Keratinocyte (primary cell): Measurements from ENCODE around the gene TM9SF3. TPM values are rescaled to one million over a fixed set of nuclear protein-coding genes. Genes with fewer than 3 reads are reported as not detected.
A peak's percentile ranks its signal among the peaks of the same experiment; 100 is the strongest.

ENCODE experiments used
- DNase-seq: peaks from one replicate; pipeline ENCODE4 v3.0.0-alpha.2; 2011; ENCODE audit warnings: low read depth, missing footprints, low spot score
- FAIRE-seq: peaks from 2 replicates; lab custom pipeline; 2011; peaks lifted over from hg19 to GRCh38; lab: Jason Lieb, UNC
- H2AFZ ChIP-seq: 2 replicates; pipeline ENCODE4 v1.6.0; 2012; ENCODE audit warnings: low read length, control low read depth, inconsistent platforms; ENCODE audit not compliant: control insufficient read depth
- H3K27ac ChIP-seq: 2 replicates; pipeline ENCODE4 v1.5.1; 2011; ENCODE audit warnings: low read length; ENCODE audit not compliant: control insufficient read depth, insufficient read depth
- H3K27me3 ChIP-seq: 3 replicates; pipeline ENCODE4 v1.6.0; 2011; ENCODE audit warnings: low read length; ENCODE audit not compliant: control insufficient read depth, insufficient read depth; ENCODE audit errors: extremely low read depth
- H3K36me3 ChIP-seq, 2 experiments: 2 replicates in 1 of 2; 3 replicates in 1 of 2; pipeline ENCODE4 v1.5.1; 2011; ENCODE audit warnings: low read length in 2 of 2, mild to moderate bottlenecking in 1 of 2; ENCODE audit not compliant: control insufficient read depth in 2 of 2, insufficient read depth in 2 of 2; ENCODE audit errors: extremely low read depth in 1 of 2
- H3K4me1 ChIP-seq: 3 replicates; pipeline ENCODE4 v1.5.1; 2011; ENCODE audit warnings: low read length; ENCODE audit not compliant: control insufficient read depth, insufficient read depth; ENCODE audit errors: extremely low read depth
- H3K4me2 ChIP-seq: 3 replicates; pipeline ENCODE4 v1.6.0; 2011; ENCODE audit warnings: low read depth, low read length; ENCODE audit not compliant: control insufficient read depth, insufficient read depth; ENCODE audit errors: extremely low read depth
- H3K4me3 ChIP-seq, 3 experiments: fragments of 200-600 bp in 1 of 3; sonication (generic) in 1 of 3; 2 replicates in 2 of 3; 3 replicates in 1 of 3; pipeline ENCODE4 v1.5.1; 2011 to 2016; ENCODE audit warnings: low read length in 3 of 3, mild to moderate bottlenecking in 3 of 3, control low read depth in 2 of 3, inconsistent platforms in 1 of 3, low read depth in 1 of 3, mixed read lengths in 1 of 3, mixed run types in 1 of 3, moderate library complexity in 1 of 3; ENCODE audit not compliant: control insufficient read depth in 2 of 3, insufficient read depth in 2 of 3; ENCODE audit errors: extremely low read depth in 1 of 3
- H3K79me2 ChIP-seq: 2 replicates; pipeline ENCODE4 v1.6.0; 2012; ENCODE audit warnings: low read length; ENCODE audit not compliant: control insufficient read depth, insufficient read depth
- H3K9ac ChIP-seq: 3 replicates; pipeline ENCODE4 v1.6.0; 2011; ENCODE audit warnings: low read length; ENCODE audit not compliant: control insufficient read depth, insufficient read depth; ENCODE audit errors: extremely low read depth
- H3K9me1 ChIP-seq: 3 replicates; pipeline ENCODE4 v1.6.0; 2011; ENCODE audit warnings: low read length; ENCODE audit not compliant: control insufficient read depth, insufficient read depth; ENCODE audit errors: extremely low read depth
- H3K9me3 ChIP-seq: 2 replicates; pipeline ENCODE4 v1.5.1; 2012; ENCODE audit warnings: low read depth, low read length; ENCODE audit not compliant: control insufficient read depth
- H4K20me1 ChIP-seq: 3 replicates; pipeline ENCODE4 v1.6.0; 2011; ENCODE audit warnings: low read length; ENCODE audit not compliant: control insufficient read depth, insufficient read depth; ENCODE audit errors: extremely low read depth
- EZH2 ChIP-seq: IDR thresholded peaks from one replicate; pipeline ENCODE4 v1.6.1; 2012; ENCODE audit warnings: inconsistent platforms, mild to moderate bottlenecking, low read length, moderate library complexity
- dilution Hi-C: fragments of 300-500 bp; cut with MboI; formaldehyde crosslinking; loops from one replicate; pipeline ENCODE4 v1.7.0; 2020; ENCODE audit warnings: low sequenced_read_pairs; ENCODE audit not compliant: extremely low pct_ligation_motif_present
- polyA plus RNA-seq, 5 experiments: library from polyadenylated mRNA; depleted of rRNA in 3 of 5; stranded (reverse) in 3 of 5; stranded (forward) in 1 of 5; unstranded in 1 of 5; fragments of >200 nt; gene quantifications; 1 replicate in 1 of 5; 2 replicates in 3 of 5; 3 replicates in 1 of 5; pipeline versions ENCODE4 v1.2.1 to v1.2.3, GENCODE V29; 2011 to 2012; ENCODE audit warnings: missing spikeins in 2 of 5, low read depth in 1 of 5, low replicate concordance in 1 of 5
- TF ChIP-seq, protein P1 (sequence below), 3 experiments: IDR thresholded peaks in 1 of 3; conservative IDR thresholded peaks in 1 of 3; optimal IDR thresholded peaks in 1 of 3; 2 replicates in 2 of 3; 3 replicates in 1 of 3; pipeline versions ENCODE3 to v1.5.1; 2011; ENCODE audit warnings: low read length in 3 of 3, mild to moderate bottlenecking in 3 of 3, moderate library complexity in 2 of 3, control low read depth in 1 of 3, inconsistent platforms in 1 of 3; ENCODE audit not compliant: insufficient read depth in 2 of 3; ENCODE audit errors: extremely low read depth in 1 of 3

TM9SF3 gene
- polyA plus RNA-seq, 1 donor (not counting 4 experiments of a cell fraction or from before 2014, with no cell fraction given), result 90.0 TPM

DNA sequence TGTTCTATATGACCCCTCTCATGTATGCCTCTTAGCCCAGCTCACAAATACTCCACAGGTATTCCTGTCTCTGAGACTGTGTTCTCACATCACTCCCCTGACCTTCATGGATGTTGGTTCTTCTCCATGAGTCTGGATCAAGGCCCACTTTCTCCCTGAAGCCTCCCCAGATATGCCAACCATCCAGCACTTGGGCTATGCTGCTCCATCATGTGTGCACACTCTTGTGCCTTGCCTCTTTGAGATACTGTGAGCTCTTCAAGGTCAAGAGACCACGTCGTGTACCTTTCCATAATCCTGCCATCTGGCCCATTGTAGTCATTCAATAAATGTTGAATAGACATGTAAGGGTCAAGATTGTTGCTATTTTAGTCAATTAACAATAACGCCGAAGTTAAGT lies 30.1 kb upstream of the TM9SF3 start:
- no peaks in the 10 kb centered on the region for H3K36me3 ChIP-seq
- DNase-seq (no peak), FAIRE-seq (no peak)
- no peaks in the 10 kb centered on the region for H3K27me3 ChIP-seq
- no peaks in the 10 kb centered on the region for H3K9me3 ChIP-seq
- no peaks in the 10 kb centered on the region for H3K9me1 ChIP-seq
- H3K4me2 ChIP-seq, result no peak overlapping the region
- no peak overlapping the region for H3K4me3 ChIP-seq
- H3K79me2 ChIP-seq, result no peaks in the 10 kb centered on the region
- H3K27ac ChIP-seq, result no peak overlapping the region
- H3K9ac ChIP-seq, result no peak overlapping the region
- no peaks in the 10 kb centered on the region for H4K20me1 ChIP-seq
- H2AFZ ChIP-seq, result no peak overlapping the region
- TF ChIP-seq EZH2, result no peak
- TF ChIP-seq, protein P1, sequence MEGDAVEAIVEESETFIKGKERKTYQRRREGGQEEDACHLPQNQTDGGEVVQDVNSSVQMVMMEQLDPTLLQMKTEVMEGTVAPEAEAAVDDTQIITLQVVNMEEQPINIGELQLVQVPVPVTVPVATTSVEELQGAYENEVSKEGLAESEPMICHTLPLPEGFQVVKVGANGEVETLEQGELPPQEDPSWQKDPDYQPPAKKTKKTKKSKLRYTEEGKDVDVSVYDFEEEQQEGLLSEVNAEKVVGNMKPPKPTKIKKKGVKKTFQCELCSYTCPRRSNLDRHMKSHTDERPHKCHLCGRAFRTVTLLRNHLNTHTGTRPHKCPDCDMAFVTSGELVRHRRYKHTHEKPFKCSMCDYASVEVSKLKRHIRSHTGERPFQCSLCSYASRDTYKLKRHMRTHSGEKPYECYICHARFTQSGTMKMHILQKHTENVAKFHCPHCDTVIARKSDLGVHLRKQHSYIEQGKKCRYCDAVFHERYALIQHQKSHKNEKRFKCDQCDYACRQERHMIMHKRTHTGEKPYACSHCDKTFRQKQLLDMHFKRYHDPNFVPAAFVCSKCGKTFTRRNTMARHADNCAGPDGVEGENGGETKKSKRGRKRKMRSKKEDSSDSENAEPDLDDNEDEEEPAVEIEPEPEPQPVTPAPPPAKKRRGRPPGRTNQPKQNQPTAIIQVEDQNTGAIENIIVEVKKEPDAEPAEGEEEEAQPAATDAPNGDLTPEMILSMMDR (optimal IDR thresholded peaks at IDR 0.05 in 1 of 3, IDR thresholded peaks at IDR 0.05 in 1 of 3, conservative IDR thresholded peaks at IDR 0.05 in 1 of 3; ENCODE audit: extremely low read depth in 1 of 3, insufficient read depth in 2 of 3, low read length in 3 of 3), result no peak
- no peaks in the 10 kb centered on the region for H3K4me1 ChIP-seq
- dilution Hi-C loops, result no loop called here

DNA sequence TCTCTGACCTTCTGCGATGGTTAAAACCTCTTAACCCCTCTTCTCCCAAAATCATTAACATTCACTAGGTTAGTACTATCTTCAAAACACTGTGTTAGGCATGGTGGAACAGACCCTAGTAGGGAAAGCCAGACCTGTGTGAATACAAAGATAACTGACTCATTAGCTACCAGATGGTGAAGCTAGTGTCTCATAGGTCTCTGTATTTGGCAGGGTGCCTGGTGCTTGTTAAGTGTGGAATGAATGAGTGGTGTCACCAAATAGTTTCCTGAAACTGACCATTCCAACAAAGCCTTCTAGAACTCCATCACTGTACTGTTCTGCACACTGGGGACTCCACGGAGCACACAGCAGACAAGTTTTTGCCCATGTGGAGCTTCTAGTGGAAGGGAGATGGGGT lies 27.7 kb upstream of the TM9SF3 start:
- no peak overlapping the region for H3K4me3 ChIP-seq
- H2AFZ ChIP-seq, result no peak overlapping the region
- peak; percentile 36 for DNase-seq
- H3K27ac ChIP-seq, result no peak overlapping the region
- H3K9me3 ChIP-seq, result no peaks in the 10 kb centered on the region
- H3K9me1 ChIP-seq, result no peaks in the 10 kb centered on the region
- FAIRE-seq, result no peak
- dilution Hi-C loops, result no loop called here
- H4K20me1 ChIP-seq, result no peaks in the 10 kb centered on the region
- H3K79me2 ChIP-seq, result no peaks in the 10 kb centered on the region
- no peak overlapping the region for H3K9ac ChIP-seq
- H3K27me3 ChIP-seq, result peaks cover 6% of the 10 kb centered on the region
- no peaks in the 10 kb centered on the region for H3K4me1 ChIP-seq
- TF ChIP-seq, protein P1 (optimal IDR thresholded peaks at IDR 0.05 in 1 of 3, IDR thresholded peaks at IDR 0.05 in 1 of 3, conservative IDR thresholded peaks at IDR 0.05 in 1 of 3; ENCODE audit: extremely low read depth in 1 of 3, insufficient read depth in 2 of 3, low read length in 3 of 3), result no peak
- TF ChIP-seq EZH2, result no peak
- no peaks in the 10 kb centered on the region for H3K36me3 ChIP-seq
- no peak overlapping the region for H3K4me2 ChIP-seq
